BLaER1 (cell line): Measurements from ENCODE around the gene SEMA3E.
"Not testable (repeated sequence)": the region's sequence is repeated elsewhere in the genome, so short reads cannot be mapped to it uniquely, and the experiment has no call there.

Source experiments
- H3K27ac ChIP-seq: shearing (Covaris generic); formaldehyde crosslinking; 2 replicates; pipeline ENCODE4 v1.8.1; 2022
- H3K27me3 ChIP-seq: shearing (Covaris generic); formaldehyde crosslinking; 2 replicates; pipeline ENCODE4 v1.8.1; 2022
- H3K36me3 ChIP-seq: shearing (Covaris generic); formaldehyde crosslinking; 2 replicates; pipeline ENCODE4 v1.8.1; 2022
- H3K4me1 ChIP-seq: shearing (Covaris generic); formaldehyde crosslinking; 2 replicates; pipeline ENCODE4 v1.8.1; 2022
- H3K4me2 ChIP-seq: shearing (Covaris generic); formaldehyde crosslinking; 2 replicates; pipeline ENCODE4 v1.8.1; 2022
- H3K4me3 ChIP-seq: shearing (Covaris generic); formaldehyde crosslinking; 2 replicates; pipeline ENCODE4 v1.8.1; 2022
- H3K9ac ChIP-seq: shearing (Covaris generic); formaldehyde crosslinking; 2 replicates; pipeline ENCODE4 v1.8.1; 2022
- H3K9me3 ChIP-seq: shearing (Covaris generic); formaldehyde crosslinking; 2 replicates; pipeline ENCODE4 v1.8.1; 2022
- H4K20me1 ChIP-seq: shearing (Covaris generic); formaldehyde crosslinking; 2 replicates; pipeline ENCODE4 v1.8.1; 2022
- Cebpa-rat ChIP-seq: shearing (Covaris generic); IDR thresholded peaks from 2 replicates; pipeline ENCODE4 v1.8.1; 2022

Gene SEMA3E

DNA sequence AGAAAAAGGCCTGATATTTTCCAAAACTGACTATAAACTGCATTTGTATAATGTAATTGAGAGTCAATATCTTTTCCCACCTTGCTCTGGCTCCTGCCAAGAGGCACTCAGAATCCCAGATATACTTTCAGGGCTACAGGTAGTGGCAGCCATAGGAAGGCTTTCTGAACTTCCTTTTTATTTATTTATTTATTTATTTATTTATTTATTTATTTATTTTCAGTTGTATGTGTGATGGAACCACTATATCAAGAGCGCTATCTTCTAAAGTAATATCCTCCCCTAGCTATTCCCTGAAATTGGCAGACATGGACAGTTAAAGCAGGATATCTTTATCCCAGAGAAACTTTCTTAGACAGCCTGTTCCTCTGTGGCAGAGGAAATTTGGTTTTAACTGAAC is 86.7 kb downstream of the SEMA3E start:
- Histone ChIP-seq H3K9me3 (no peaks in the 10 kb centered on the region), H4K20me1 (no peaks in the 10 kb centered on the region), H3K36me3 (no peaks in the 10 kb centered on the region), H3K9ac (no peak overlapping the region), H3K4me3 (no peak overlapping the region), H3K27me3 (no peaks in the 10 kb centered on the region), H3K4me1 (no peaks in the 10 kb centered on the region), H3K4me2 (no peak overlapping the region), H3K27ac (no peak overlapping the region)
- no peak for TF ChIP-seq Cebpa-rat

DNA sequence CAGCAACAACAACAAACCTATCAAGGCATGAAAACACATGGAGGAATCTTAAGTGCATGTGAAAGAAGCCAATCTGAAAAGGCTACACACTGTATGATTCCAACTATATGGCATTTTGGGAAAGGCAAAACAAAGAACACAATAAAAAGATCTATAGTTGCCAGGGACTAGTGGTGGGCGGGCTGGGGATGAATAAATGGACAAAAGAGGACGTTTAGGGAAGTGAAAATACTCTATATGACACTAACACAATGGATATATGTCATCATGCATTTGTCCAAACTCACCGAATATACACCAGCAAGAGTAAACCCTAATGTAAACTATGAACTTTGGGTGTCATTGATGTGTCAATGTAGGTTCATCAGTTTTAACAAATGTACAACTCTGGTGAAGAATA is 89.1 kb downstream of the SEMA3E start:
- Histone ChIP-seq H3K9me3 (no peaks in the 10 kb centered on the region), H3K27ac (no peak overlapping the region), H3K36me3 (no peaks in the 10 kb centered on the region), H4K20me1 (no peaks in the 10 kb centered on the region), H3K4me2 (no peak overlapping the region), H3K4me3 (no peak overlapping the region), H3K9ac (no peak overlapping the region), H3K27me3 (no peaks in the 10 kb centered on the region), H3K4me1 (no peaks in the 10 kb centered on the region)
- TF ChIP-seq Cebpa-rat, result no peak

DNA sequence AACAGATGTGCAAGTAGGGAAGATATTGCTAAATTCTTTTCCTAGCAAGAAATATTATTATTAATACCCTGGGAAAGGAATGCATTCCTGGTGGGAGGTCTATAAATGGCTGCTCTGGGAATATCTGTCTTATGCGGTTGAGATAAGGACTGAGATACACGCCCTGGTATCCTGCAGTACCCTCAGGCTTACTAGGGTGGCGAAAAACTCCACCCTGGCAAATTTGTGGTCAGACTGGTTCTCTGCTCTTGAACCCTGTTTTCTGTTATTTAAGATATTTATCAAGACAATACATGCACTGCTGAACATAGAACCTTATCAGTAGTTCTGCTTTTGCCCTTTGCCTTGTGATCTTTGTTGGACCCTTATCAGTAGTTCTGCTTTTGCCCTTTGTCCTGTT is 96.4 kb downstream of the SEMA3E start:
- not testable (repeated sequence) for H4K20me1 ChIP-seq, H3K36me3 ChIP-seq, H3K9ac ChIP-seq, H3K4me3 ChIP-seq, H3K27ac ChIP-seq, H3K27me3 ChIP-seq, H3K9me3 ChIP-seq, H3K4me1 ChIP-seq, H3K4me2 ChIP-seq

DNA sequence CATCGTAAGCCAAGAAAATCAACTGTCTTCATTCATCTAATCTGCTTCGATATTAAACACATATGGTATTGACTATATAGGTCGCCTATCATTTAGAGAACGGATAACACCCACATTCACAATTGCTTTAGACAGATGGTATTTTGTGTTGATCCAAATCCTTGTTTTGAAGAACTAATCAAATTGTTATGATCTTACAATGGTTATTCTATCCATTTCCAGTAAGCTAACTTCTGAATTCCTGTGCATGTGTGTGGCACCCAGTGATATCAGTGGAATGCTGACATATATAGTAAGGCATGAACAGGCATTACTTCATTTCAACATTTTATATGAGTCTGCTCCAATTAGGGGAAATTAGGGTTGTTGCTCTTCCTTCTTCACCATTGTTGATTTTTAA is 98.8 kb downstream of the SEMA3E start:
- Histone ChIP-seq H4K20me1 (no peaks in the 10 kb centered on the region), H3K4me3 (no peak overlapping the region), H3K9ac (no peak overlapping the region), H3K27me3 (no peaks in the 10 kb centered on the region), H3K9me3 (no peaks in the 10 kb centered on the region), H3K36me3 (no peaks in the 10 kb centered on the region), H3K4me1 (no peaks in the 10 kb centered on the region), H3K27ac (no peak overlapping the region), H3K4me2 (no peak overlapping the region)
- TF ChIP-seq Cebpa-rat, result no peak

- Histone ChIP-seq H4K20me1 (no peaks in the 10 kb centered on the region), H3K4me2 (no peak overlapping the region), H3K4me3 (no peak overlapping the region), H3K4me1 (no peaks in the 10 kb centered on the region), H3K36me3 (no peaks in the 10 kb centered on the region), H3K9me3 (no peaks in the 10 kb centered on the region), H3K9ac (no peak overlapping the region), H3K27ac (no peak overlapping the region), H3K27me3 (no peaks in the 10 kb centered on the region)
- no peak for TF ChIP-seq Cebpa-rat
These were observed 100.7 kb downstream of the SEMA3E start for GRCh38 chr7:83548250-83548649.

- H3K9ac ChIP-seq, result no peak overlapping the region
- H4K20me1 ChIP-seq, result no peaks in the 10 kb centered on the region
- H3K27ac ChIP-seq, result no peak overlapping the region
- H3K36me3 ChIP-seq, result no peaks in the 10 kb centered on the region
- H3K4me1 ChIP-seq, result no peaks in the 10 kb centered on the region
- H3K27me3 ChIP-seq, result no peaks in the 10 kb centered on the region
- H3K9me3 ChIP-seq, result no peaks in the 10 kb centered on the region
- H3K4me3 ChIP-seq, result no peak overlapping the region
- H3K4me2 ChIP-seq, result no peak overlapping the region
- no peak for TF ChIP-seq Cebpa-rat
These were observed 101.4 kb downstream of the SEMA3E start for GRCh38 chr7:83547526-83547925.

- TF ChIP-seq Cebpa-rat, result no peak
- H3K27me3 ChIP-seq, result no peaks in the 10 kb centered on the region
- no peaks in the 10 kb centered on the region for H3K4me1 ChIP-seq
- no peak overlapping the region for H3K27ac ChIP-seq
- no peak overlapping the region for H3K9ac ChIP-seq
- no peaks in the 10 kb centered on the region for H4K20me1 ChIP-seq
- no peak overlapping the region for H3K4me3 ChIP-seq
- H3K36me3 ChIP-seq, result no peaks in the 10 kb centered on the region
- no peaks in the 10 kb centered on the region for H3K9me3 ChIP-seq
- no peak overlapping the region for H3K4me2 ChIP-seq
These were observed 102.4 kb downstream of the SEMA3E start for GRCh38 chr7:83546586-83546985.

DNA sequence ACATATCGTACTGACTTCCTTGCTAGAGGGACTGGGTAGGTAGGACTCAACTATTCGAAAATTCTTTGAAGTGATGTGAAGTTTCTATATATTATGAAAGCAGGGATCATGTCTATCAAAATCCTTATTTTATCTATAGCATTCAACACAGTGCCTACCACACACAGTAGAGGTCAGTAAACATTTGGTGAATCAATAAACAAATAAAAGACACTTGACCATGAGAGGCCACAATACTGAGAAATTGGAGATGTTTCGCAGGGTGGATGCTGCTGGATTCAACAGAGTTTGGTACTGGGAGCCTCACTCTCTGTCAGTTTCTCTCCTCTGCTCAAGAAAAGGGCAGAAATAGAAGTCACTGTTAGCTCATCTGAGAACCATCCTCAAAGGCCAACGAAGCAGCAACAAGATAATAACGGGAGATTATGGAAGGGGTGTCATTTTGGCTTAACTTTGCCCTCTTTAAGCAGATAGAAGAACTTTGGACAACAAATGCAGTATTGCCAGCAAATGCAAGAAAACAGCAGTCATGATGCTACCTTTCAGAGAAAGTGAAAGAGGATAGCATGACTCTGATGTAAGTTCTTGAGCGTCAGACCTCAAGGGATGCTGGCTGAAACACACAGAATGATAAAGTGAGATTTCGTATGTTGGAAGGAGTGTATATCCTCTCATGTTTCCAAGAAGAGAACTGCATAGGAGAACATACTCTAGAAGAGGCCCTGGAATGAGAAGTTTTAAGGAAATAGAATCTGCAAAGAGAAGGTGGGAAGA is 107.6 kb downstream of the SEMA3E start:
- Histone ChIP-seq H3K27ac (no peak overlapping the region), H3K4me1 (no peaks in the 10 kb centered on the region), H3K9me3 (no peaks in the 10 kb centered on the region), H3K27me3 (no peaks in the 10 kb centered on the region), H3K36me3 (no peaks in the 10 kb centered on the region), H4K20me1 (no peaks in the 10 kb centered on the region), H3K4me3 (no peak overlapping the region), H3K4me2 (no peak overlapping the region), H3K9ac (no peak overlapping the region)
- no peak for TF ChIP-seq Cebpa-rat

DNA sequence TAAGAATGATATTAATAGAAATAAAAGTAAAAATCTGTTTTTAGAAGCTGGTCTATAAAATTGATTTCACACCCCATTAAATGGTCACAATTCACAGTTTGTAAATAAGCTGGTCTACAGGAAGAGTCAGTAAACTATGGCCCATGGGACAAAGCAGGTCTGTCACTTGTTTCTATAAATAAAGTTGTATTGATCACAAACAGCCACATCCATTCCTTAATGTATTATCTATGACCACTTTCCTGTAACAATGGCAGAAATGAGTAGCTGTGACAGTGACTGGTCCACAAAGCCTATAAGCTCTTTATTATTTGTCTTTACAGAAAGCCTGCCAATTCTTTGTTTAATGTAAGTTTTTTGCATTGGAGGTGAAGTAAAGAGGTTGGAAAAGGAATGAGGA is 114.5 kb downstream of the SEMA3E start:
- no peak for TF ChIP-seq Cebpa-rat
- H3K27me3 ChIP-seq, result no peaks in the 10 kb centered on the region

GRCh38 chr7:83532219-83532618 is 116.7 kb downstream of the SEMA3E start:
- no peak for TF ChIP-seq Cebpa-rat
- Histone ChIP-seq H4K20me1 (no peaks in the 10 kb centered on the region), H3K27ac (no peak overlapping the region), H3K4me2 (no peak overlapping the region), H3K4me1 (no peaks in the 10 kb centered on the region), H3K4me3 (no peak overlapping the region), H3K9me3 (no peaks in the 10 kb centered on the region), H3K36me3 (no peaks in the 10 kb centered on the region), H3K9ac (no peak overlapping the region), H3K27me3 (no peaks in the 10 kb centered on the region)

More for the DNA sequence above, 114.5 kb downstream of the SEMA3E start:
- H3K9ac ChIP-seq, result no peak overlapping the region
- H3K4me3 ChIP-seq, result no peak overlapping the region
- no peak overlapping the region for H3K27ac ChIP-seq
- no peaks in the 10 kb centered on the region for H3K9me3 ChIP-seq
- H3K36me3 ChIP-seq, result no peaks in the 10 kb centered on the region
- no peaks in the 10 kb centered on the region for H3K4me1 ChIP-seq
- no peak overlapping the region for H3K4me2 ChIP-seq
- no peaks in the 10 kb centered on the region for H4K20me1 ChIP-seq

- Histone ChIP-seq H3K4me1 (no peaks in the 10 kb centered on the region), H3K9ac (no peak overlapping the region), H3K4me2 (no peak overlapping the region), H4K20me1 (no peaks in the 10 kb centered on the region), H3K27me3 (no peaks in the 10 kb centered on the region), H3K36me3 (no peaks in the 10 kb centered on the region), H3K27ac (no peak overlapping the region), H3K4me3 (no peak overlapping the region), H3K9me3 (no peaks in the 10 kb centered on the region)
- TF ChIP-seq Cebpa-rat, result no peak
These were observed 117.2 kb downstream of the SEMA3E start for GRCh38 chr7:83531766-83532165.
